Omental fat pad (tissue), 4 donors: ENCODE data around the gene CNKSR2. TPM values are rescaled to one million over a fixed set of nuclear protein-coding genes. Genes with fewer than 3 reads are reported as not detected.

Experiments
- ATAC-seq: fragments of 150-250 bp; one replicate; pipeline ENCODE4 v1.9.1; 2016; ENCODE audit warnings: mild to moderate bottlenecking, moderate library complexity; ENCODE audit not compliant: low FRiP score
- DNase-seq: peaks from one replicate; pipeline ENCODE4 v3.0.0-alpha.2; 2019; ENCODE audit warnings: low spot score
- CTCF ChIP-seq, 3 donors: fragments of 450-650 bp; IDR thresholded peaks; one replicate each; pipeline ENCODE4 v1.5.1; 2016 to 2017; ENCODE audit warnings: antibody characterized with exemption in 3 of 3, mild to moderate bottlenecking in 3 of 3, moderate library complexity in 2 of 3
- total RNA-seq, 4 donors: library from RNA; depleted of rRNA; stranded (reverse); fragments of >200 nt; gene quantifications; one replicate each; pipeline ENCODE4 v1.1.0, GENCODE V29; 2016

CNKSR2 gene
- total RNA-seq, 4 donors from 2014 or later = 4.8 to 9.5 (median 7.6) TPM

GRCh38 chrX:21620234-21620633 is 246.0 kb downstream of the CNKSR2 start:
- no peak for ATAC-seq
- TF ChIP-seq CTCF (IDR thresholded peaks at IDR 0.05) = no peak
- DNase-seq = no peak

GRCh38 chrX:21623778-21624501 is 249.7 kb downstream of the CNKSR2 start:
- TF ChIP-seq CTCF (IDR thresholded peaks at IDR 0.05) = no peak
- DNase-seq = no peak
- no peak for ATAC-seq

GRCh38 chrX:21632027-21632426 is 257.8 kb downstream of the CNKSR2 start:
- no peak for TF ChIP-seq CTCF (IDR thresholded peaks at IDR 0.05)
- DNase-seq (no peak), ATAC-seq (no peak)

- no peak for ATAC-seq
Observed at GRCh38 chrX:21638311-21638710, 264.1 kb downstream of the CNKSR2 start.

GRCh38 chrX:21639775-21640174 is 265.6 kb downstream of the CNKSR2 start:
- TF ChIP-seq CTCF (IDR thresholded peaks at IDR 0.05) = no peak
- DNase-seq = no peak
- ATAC-seq = no peak

More at GRCh38 chrX:21638311-21638710, 264.1 kb downstream of the CNKSR2 start:
- TF ChIP-seq CTCF (IDR thresholded peaks at IDR 0.05) = no peak
- DNase-seq = no peak

- no peak for TF ChIP-seq CTCF (IDR thresholded peaks at IDR 0.05)
- no peak for DNase-seq
- no peak for ATAC-seq
Observed at GRCh38 chrX:21645431-21645830, 271.2 kb downstream of the CNKSR2 start.

- no peak for DNase-seq
Observed at GRCh38 chrX:21645886-21646285, 271.7 kb downstream of the CNKSR2 start.

More at GRCh38 chrX:21645886-21646285, 271.7 kb downstream of the CNKSR2 start:
- no peak for ATAC-seq
- no peak for TF ChIP-seq CTCF (IDR thresholded peaks at IDR 0.05)
